ENCODE data around the gene TNS2. TPM values are rescaled to one million over a fixed set of nuclear protein-coding genes. Genes with fewer than 3 reads are reported as not detected.

The TNS2 gene
- total RNA-seq, 1 donor from 2014 or later = 10.8 TPM

GRCh38 chr12:53063708-53064612 is 14.1 kb downstream of the TNS2 start:
- no peak for TF ChIP-seq CTCF (conservative IDR thresholded peaks at IDR 0.05; ENCODE audit: low read depth, low read length)
- no peak overlapping the region for H3K4me3 ChIP-seq (ENCODE audit: low read depth, low read length)
- no peak for DNase-seq (ENCODE audit: low read depth)

GRCh38 chr12:53064613-53065436 is 15.0 kb downstream of the TNS2 start:
- no peak for TF ChIP-seq CTCF (conservative IDR thresholded peaks at IDR 0.05; ENCODE audit: low read depth, low read length)
- no peak overlapping the region for H3K4me3 ChIP-seq (ENCODE audit: low read depth, low read length)
- DNase-seq (ENCODE audit: low read depth) = no peak

GRCh38 chr12:53065470-53065869 is 15.6 kb downstream of the TNS2 start:
- H3K4me3 ChIP-seq (ENCODE audit: low read depth, low read length) = no peak overlapping the region
- TF ChIP-seq CTCF (conservative IDR thresholded peaks at IDR 0.05; ENCODE audit: low read depth, low read length) = no peak
- DNase-seq (ENCODE audit: low read depth) = no peak

- no peak overlapping the region for H3K4me3 ChIP-seq (ENCODE audit: low read depth, low read length)
- no peak for DNase-seq (ENCODE audit: low read depth)
- peak; percentile 85 for TF ChIP-seq CTCF (conservative IDR thresholded peaks at IDR 0.05; ENCODE audit: low read depth, low read length)
Measured at GRCh38 chr12:53065975-53066931, 16.4 kb downstream of the TNS2 start.

- no peak for TF ChIP-seq CTCF (conservative IDR thresholded peaks at IDR 0.05; ENCODE audit: low read depth, low read length)
- no peak for DNase-seq (ENCODE audit: low read depth)
- H3K4me3 ChIP-seq (ENCODE audit: low read depth, low read length) = no peak overlapping the region
Measured at GRCh38 chr12:53067074-53067992, 17.5 kb downstream of the TNS2 start.
